Stimulated activated CD4-positive, alpha-beta T cell treated with anti-CD3 and anti-CD28 coated beads, Interleukin-4, amount 100 ng/mL, for 4 hours (primary cell): ENCODE measurements around the gene SNAPC1.
"Not testable (repeated sequence)": the region's sequence is repeated elsewhere in the genome, so short reads cannot be mapped to it uniquely, and the experiment has no call there.

Experiments used
- DNase-seq, 2 experiments: peaks; one replicate each; pipeline ENCODE4 v3.0.0-alpha.2; 2020

The SNAPC1 gene

DNA sequence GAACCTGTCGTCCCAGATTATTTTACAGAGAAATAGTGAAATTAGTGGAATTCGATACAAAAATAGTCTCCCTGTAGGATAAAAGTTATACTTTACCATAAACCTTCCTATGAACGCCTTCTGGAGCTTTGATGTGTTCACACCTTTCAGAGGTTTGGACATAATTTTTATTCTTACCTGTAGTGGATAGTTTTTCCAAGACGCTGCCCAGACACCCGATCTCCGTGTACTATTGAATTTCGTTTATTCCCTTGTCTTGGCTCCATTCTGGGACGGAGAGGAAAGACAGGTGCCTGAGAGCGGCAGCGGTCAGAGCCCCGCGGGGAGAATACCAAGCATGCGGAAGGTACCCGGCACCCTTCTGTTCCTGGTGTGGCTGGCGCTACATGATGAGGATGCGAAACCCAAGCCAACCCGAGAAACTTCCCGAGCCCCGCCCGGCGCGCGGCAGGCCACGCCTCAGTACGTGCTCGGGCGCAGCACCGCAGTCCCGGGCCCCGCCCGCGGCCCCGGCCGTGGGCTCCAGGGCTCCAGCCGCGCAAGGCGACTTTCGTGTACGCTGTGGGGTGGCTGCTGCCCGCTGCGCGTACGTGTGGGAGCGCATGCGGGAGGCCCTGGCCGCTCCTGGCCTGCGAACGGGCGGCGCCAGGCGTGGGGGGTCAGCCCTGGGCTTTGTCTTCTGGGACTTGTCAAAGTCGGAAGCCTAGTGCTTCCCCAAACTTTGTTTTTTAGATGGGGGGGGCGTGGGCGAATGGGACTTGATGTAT, 11.3 kb upstream of the SNAPC1 start:
- peak; percentile 68 to 71 for DNase-seq

DNA sequence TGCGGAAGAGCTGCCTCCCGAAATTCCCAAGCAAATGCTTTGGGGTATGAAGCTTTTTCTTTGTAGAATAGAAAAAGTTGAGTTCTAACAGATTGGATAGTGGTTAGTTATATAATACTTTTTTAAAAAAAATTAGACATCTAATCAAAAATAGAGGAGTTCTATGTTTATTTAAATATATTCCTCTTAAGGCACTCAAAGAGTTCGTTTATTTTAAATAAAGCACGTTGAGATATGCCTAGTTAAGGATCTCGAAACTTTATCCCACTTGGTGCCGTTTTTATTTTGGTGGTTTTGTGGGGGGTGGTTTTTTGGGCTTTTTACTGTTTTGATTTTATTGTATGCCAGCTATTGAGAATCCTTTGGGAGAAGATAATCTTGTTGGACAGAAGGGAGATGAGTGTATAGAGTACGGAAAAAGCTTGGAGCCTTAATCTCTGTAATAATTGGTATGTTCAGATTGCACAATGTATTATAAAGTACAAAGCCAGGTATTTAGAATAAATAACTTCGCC, 10.7 kb upstream of the SNAPC1 start:
- no peak for DNase-seq

DNA sequence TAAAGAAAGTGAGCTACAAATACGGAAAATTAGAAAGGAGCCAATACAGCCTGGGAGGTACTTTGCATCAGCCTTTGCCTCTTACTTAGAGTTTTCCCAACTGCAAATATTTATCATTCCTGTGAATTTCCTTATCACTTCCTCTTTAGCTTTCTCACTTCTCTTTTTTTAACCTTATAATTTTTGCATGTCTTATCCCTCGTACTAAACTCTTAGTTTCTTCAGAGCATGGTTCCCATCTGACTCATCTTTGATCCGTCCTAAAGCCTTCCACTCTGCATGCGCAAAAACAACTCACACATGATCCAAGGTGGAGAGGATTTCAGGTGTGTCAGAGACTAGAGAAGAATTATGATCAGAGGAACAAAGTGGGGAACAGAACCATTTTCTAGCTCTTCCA, 9.6 kb upstream of the SNAPC1 start:
- no peak for DNase-seq

DNA sequence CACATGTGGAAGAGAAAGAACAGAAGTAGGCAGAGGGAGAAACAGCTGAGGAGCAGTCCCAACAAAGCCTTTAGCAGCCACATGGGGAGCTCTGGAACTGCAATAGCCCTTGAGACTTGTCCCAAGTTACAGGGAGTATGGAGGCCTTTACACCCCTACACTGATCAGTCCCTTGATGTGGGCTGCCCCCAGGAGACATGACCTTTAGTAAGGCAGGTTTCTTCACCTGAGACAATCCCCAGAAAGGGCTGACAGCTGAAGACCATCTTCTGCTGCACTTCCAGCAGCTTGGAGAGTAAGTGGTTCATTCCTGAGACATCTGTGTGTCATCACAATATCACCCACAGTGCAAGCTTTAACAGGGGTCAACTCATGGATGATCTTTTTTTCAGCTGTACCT, 8.6 kb upstream of the SNAPC1 start:
- DNase-seq: no peak

DNA sequence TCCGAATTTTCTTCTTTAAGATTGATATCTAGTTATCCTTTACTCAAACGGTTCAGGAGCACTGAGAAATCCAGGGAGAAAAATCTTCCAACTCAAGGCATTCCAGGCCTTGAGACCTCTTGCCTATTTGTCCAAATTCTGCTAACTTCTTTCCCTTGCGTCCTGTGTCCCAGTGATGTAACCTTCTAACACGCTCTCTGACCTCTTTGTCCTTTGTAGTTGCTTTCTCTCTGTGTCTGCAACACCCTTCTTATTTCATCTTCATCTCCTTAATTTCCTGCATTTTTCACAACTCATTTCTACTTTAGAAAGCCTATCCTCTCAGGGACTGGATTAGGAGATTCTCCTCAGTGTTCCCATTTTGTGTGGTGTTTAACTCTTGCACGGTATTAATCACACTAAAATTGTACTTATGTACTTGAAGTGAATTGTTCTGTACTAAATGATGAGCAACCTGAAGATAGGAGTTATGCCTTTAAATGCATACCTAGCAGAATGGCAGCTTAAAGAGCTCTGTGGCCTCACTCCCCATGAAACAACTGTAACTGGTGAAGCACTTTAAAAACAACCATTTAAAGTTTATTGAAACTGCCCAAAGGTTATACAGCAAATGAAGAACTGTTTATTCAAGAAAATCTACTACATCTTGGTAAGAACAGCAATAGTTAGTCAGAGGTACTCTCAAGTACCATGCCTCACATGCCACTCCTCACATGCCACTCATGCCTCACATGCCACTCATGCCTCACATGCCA, 7.4 kb upstream of the SNAPC1 start:
- no peak for DNase-seq

DNA sequence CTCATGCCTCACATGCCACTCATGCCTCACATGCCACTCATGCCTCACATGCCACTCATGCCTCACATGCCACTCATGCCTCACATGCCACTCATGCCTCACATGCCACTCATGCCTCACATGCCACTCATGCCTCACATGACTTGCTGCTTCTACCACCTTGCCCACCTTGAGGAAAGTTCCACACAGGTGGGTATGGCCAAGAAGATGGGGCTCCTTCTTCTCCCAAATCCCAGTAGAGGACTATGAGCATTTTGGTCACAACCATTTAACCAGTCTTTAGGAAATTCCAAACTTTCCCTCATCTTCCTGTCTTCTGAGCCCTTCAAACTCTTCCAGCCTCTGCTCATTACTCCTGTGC, 6.9 kb upstream of the SNAPC1 start:
- not testable (repeated sequence) for DNase-seq

DNA sequence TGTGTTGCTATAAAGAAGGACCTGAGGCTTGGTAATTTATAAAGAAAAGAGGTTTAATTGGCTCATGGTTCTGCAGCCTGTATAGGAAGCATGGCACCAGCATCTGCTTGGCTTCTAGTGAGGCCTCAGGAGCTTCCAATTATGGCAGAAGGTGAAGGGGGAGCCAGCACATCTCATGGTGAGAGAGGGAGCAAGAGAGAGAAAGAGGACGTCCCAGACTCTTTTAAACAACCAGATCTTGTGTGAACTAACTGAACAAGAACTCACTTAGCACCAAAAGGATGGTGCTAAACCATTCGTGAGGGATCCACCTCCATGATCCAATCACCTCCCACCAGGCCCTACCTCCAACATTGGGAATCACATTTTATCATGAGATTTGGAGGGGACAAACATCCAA, 6.1 kb upstream of the SNAPC1 start:
- no peak for DNase-seq

DNA sequence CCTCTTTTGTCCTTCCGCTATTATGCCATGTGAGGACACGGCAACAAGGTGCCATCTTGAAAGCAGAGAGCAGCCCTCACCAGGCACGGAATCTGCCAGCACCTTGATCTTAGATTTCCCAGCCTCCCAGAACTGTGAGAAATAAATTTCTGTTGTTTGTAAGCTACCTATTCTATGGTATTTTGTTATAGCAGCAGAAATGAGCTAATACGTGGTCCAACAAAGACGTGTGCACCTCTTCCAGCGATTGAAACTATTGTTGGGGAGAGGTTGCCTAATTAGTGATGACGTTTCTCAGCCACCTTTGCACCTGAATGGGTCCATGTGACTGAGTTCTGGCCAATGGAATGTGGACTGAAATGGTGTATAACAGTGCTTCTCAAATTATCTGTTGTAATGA, 2.3 kb upstream of the SNAPC1 start:
- DNase-seq: no peak

DNA sequence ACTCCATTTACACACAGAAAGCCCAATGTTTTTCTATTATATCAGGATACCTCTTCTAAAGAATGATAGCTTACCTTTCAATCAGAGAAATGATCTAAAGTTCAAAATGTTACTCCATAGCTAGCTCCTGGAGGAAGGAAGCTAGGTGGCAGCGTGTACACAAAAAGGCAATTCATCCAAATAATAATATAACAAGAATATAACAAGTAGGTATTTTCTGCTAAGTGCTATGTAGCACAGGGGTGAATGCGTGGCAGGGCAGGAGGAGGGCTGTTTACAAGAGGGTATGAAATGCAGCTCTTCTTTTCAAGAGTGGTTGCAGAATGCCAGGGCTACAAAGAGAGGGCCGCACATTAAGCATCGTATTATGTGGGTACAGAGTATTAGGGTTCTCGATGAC, 663 bp upstream of the SNAPC1 start:
- no peak for DNase-seq

DNA sequence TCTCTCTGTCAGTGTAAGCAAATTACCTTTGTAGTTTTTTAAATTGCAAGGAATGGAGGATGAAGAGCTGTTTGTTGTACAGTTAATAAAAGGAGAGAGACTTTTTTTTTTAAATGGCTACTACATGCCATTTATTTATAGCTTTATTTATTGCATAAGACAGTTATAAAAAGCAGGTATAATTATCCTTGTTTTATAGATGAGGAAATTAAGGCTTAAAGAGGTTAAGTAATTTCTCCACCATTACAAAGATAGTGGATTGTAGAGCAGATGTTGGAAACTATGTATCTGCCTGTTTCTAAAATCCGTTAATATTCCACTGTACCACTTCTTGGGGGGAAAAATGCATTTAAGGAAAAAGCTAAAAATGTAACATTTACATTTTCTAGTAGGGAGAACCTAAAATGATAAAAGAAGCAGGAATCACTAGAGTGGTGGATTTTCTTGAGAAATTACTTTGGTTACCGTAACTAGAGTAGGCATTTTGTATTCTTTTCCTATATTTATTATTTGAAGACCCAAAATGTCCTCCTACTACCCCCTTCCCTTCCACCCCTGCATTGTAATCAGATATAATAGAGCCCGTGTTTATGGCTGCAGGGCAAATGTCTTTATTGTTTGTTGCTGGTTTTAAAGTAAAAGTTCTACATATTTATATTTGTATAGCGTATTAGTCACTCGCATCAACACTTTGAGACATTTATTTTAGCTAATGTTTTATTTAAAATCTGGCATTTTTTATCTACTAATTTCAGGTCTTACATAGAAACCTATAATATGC, 2.3 kb downstream of the SNAPC1 start:
- no peak for DNase-seq

DNA sequence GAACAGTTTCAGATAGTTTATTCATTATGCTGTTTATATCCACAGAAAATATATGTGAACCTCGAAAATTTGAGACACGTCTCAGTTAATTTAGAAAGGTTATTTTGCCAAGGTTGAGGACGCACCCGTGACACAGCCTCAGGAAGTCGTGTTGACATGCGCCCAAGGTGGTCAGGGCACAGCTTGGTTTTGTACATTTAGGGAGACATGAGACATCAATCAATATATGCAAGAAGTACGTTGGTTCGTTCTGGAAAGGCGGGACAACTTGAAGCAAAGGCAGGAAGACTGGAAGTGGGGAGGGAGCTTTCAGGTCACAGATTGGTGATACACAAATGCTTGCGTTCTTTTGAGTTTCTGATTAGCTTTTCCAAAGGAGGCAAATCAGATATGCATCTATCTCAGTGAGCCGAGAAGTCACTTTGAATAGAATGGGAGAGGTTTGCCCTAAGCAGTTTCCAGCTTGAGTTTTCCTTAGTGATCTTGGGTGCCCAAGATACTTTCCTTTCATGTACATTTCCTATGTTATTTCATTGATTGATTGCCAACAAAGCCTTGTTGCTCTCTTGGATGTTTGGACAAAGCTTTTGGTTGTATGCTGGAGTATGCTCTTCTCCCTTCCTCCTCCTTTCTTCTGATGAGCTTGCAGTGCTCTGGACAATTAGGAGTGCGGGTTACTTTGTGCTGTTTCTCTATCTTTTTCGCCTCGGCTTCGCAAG, 3.2 kb downstream of the SNAPC1 start:
- DNase-seq: no peak

DNA sequence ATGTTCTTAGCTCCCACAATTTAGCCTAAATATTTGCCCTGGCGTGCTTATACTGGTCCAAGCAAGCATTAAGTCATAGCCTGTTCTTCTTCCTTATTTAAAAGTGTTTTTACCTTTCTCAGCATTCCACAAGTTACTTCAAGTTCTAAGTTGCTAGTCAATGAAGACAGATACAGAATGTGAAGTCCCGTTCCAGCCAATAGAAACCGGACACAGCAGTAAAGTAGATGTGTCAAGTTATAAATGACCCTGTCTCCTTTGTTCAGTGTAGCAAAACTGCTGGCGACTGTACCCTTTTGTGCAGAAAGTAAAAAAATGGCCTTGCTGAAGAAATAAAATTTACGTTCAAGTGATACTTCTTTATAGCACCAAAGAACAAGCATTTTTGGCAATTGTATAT, 3.9 kb downstream of the SNAPC1 start:
- no peak for DNase-seq

DNA sequence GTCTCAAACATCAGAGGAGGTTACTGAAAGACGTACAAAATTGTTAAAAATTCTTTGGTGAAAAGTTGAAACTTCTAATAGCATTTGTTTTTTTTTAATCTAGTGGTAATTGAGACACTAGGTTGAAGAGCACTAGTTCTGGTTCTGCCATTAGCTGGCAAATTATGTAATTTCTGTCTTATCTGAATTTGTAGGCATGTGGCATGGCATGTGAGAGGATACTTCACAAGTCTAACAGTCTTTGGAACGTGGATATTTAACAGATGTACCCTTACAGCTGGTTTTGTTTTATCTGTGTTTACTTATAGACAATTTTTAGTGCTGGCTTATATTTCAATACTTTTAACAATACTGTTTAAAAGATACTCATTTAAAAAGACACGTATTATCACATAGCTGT, 6.0 kb downstream of the SNAPC1 start:
- no peak for DNase-seq

DNA sequence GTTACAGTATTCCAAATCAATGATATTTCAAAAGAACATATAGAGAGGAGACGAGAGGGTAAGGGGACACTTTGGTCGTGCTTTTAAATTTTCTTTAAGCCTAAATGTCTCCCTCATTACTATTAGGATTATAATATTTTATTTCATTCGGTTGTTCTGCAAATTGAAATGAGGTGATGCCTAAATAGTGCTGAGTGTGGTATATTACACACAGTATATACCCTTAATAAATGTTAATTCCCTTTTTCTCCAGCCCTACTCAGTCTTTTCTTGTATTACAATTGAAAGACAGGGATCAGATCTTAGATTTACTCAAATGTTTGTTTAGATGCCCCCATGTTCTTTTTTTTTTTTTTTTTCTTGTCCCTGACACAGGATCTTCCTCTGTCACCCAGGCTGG, 7.7 kb downstream of the SNAPC1 start:
- no peak for DNase-seq

DNA sequence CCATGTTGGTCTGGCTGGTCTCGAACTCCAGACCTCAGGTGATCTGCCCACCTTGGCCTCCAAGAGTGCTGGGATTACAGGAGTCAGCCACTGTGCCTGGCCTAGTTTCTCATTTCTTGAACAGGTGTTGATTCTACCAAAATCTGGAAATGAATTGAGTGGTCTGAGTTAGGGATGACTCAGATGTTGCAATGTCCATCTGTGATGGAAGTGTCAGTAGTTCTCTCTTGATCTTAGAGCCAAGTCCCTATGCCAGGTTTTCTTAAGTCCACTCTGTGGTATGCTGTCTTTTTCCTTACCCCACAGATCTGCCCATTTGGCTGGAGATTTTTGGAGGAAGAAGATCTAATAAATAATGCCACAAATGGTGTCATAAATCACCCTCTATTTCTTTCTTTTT, 12.6 kb downstream of the SNAPC1 start:
- no peak for DNase-seq

DNA sequence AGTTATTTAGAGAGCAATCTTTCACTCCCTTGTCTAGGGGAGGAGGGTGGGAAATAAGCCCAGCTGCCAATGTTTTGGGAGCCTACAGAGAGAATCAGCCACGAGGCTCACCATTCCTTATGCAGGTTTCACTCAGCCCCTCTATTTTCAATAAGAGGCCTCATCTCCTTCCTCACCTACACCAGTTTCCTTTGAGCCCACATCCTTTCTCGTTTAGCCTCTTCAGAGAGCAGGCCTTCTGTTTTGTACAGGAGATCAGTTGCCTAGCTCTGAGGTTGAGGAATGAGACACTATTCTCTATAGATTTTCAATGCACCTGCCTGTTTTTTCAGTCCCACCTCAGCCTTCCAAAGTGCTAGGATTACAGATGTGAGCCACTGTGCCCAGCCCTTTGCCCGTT, 17.9 kb downstream of the SNAPC1 start:
- DNase-seq: no peak

DNA sequence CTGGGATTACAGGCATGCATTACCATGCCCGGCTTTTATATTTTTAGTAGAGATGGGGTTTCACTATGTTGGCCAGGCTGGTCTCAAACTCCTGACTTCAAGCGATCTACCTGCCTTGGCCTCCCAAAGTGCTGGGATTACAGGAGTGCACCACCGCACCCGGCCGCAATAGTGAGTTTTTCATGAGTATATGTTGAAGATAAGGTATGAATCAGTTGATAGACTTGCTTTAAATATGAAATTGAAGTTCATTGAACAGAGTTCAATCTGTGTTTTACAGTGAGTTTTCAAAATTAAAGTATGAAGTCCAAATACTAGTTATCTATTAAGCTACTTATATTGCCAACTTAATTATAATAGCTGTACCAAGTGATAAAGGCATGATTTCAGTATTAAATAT, 35.1 kb downstream of the SNAPC1 start:
- no peak for DNase-seq

DNA sequence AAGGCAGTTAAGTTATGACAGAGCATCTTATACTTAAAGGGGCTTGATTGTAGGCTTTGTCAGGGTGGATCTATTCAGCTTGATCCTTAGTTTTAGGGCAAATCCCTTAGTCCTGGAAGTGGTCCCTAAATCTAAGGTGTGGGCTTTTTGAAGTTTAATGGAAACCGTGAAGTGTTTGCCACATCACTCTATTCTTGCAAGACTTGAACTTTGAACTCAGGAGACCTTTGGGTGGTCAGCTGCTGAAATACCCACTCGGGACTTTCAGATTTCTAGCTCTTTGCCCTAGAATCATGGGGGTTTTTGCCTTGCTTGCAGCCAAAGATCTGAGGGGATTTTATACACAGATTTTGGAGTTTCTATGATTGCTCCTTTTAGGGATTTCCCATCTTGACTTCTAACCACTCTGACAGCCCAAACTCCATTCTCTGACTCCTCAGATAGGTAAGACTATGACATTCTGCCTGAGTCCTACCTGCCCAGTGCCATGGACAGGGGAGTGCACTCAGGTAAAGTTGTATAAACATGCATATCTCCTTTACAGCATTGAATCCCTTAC, 39.9 kb downstream of the SNAPC1 start:
- no peak for DNase-seq

DNA sequence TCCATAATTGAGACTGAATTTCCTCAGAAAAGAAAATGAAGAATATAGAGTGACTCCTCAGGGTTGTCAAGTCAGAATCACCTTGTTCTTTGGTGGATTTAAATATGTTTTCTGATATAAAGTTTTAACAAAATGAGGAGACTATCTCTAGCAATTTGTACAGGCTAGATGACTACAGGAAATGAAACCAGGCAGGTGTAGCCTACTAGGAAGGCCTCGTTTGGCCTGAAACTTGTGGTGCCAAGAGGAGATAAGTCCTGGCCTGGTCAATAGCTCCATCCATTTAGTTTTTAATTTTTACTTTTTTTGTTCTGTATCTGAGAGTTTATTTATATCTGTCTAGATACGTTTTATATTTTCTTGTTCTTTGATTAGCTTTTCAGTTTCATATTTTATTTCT, 41.5 kb downstream of the SNAPC1 start:
- DNase-seq: no peak

DNA sequence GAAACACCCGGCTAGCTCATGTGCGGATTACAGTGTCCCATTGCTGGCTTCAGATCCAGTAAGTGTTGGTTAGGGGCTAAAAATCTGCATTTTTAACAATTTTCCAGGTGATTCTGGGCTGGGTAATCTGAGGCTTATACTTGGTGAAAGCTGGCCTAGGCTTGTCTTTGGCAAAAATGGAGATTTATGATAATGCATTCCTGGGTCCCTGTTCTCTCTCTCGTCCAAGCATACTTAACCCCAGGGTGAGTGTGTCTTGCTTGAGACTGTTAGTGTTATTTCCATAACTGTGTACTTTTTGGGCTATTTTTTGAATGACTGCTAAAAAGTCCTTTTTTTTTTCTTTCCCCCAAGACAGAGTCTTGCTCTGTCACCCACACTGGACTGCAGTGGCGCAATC, 43.2 kb downstream of the SNAPC1 start:
- no peak for DNase-seq

DNA sequence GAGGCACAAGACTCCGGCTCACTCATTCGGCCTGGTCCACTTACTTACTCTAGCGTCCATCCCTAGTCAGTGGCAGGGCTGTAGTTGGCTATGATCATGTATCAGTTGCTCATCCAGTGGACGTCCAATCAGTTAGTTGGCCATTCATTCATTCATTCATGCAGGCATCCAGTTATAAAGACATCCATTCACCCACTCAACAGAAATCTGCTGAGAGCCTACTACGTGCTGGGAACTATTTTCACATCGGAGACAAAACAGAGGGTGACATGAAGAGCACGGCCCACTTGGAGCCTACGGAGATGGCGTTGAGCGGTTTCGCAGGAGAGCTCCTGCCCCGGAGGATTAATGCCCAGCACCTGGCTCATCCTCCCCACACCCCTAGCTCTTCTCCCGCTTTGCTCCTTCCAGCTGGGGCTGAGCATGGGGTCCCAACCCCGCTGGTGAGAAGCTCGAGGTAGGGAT, 49.7 kb downstream of the SNAPC1 start:
- DNase-seq: no peak

DNA sequence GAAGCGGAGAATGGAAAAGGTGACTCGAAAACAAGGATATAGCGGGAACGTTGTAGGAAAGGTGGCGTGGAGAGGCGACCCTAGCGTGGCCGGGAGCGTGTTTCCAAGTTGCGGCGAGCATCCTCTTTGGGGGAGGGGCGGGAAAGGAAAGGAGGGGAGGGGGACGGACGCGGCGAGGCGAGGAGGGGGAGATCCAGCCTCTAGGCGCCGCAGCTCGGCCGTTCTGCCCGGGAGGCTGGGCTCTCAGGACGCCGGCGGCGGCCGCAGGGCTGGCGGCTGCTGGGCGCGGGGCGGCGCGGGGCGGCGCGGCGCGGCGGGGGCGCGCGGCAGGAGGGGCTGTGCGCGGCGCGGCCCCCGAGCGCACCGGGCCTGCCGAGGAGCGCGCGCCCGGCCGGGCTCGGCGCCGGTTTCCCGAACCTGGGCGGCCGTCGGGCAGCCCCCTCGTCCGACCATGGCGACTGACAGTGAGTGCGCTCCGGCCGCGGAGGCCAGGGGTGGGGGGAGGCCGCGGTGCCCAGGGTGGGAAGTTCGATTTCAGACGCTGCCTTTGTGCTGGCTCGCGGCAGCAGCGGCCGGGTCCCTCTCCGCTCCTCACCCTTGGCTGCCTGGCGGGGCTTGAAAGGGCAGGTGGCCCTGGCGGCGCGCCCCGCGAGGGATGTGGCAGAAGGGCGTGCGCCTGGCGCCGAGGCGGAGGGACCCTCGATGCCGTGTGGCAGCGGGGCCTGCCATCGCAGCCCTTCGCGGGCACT, 50.3 kb downstream of the SNAPC1 start, which contains the start of gene SYT16:
Gene SYT16 (plus strand): TSS at position 357 of the 749 bp plus-strand sequence.
- peak in 1 of 2 experiments; percentile 15 for DNase-seq
